H9 (cell line): ENCODE results near the gene PODXL2. TPM values are rescaled to one million over a fixed set of nuclear protein-coding genes. Genes with fewer than 3 reads are reported as not detected.

Source experiments
- DNase-seq: peaks from one replicate; pipeline ENCODE4 v3.0.0-alpha.2; 2017
- H2AFZ ChIP-seq: one replicate; pipeline ENCODE4 v1.6.1; 2013; ENCODE audit warnings: mild to moderate bottlenecking, low read length, control low read depth, moderate library complexity
- H2AK5ac ChIP-seq: 2 replicates; pipeline ENCODE4 v1.6.1; 2013; ENCODE audit warnings: low read length, control low read depth, mixed read lengths; ENCODE audit not compliant: insufficient read length
- H2BK120ac ChIP-seq: one replicate; pipeline ENCODE4 v1.6.1; 2013; ENCODE audit warnings: low read depth, mild to moderate bottlenecking, low read length, control low read depth, inconsistent platforms; ENCODE audit not compliant: poor library complexity, severe bottlenecking
- H2BK12ac ChIP-seq: 2 replicates; pipeline ENCODE4 v1.6.1; 2013; ENCODE audit warnings: low read length, control low read depth, mixed read lengths, low read depth; ENCODE audit not compliant: insufficient read length
- H2BK15ac ChIP-seq: 2 replicates; pipeline ENCODE4 v1.6.1; 2013; ENCODE audit warnings: low read depth, low read length, control low read depth
- H2BK20ac ChIP-seq: one replicate; pipeline ENCODE4 v1.6.1; 2013; ENCODE audit warnings: low read depth, mild to moderate bottlenecking, low read length, control low read depth, inconsistent platforms; ENCODE audit not compliant: poor library complexity, severe bottlenecking
- H2BK5ac ChIP-seq: 2 replicates; pipeline ENCODE4 v1.6.1; 2013; ENCODE audit warnings: low read length, control low read depth, mixed read lengths; ENCODE audit not compliant: insufficient read length
- H3K14ac ChIP-seq: 2 replicates; pipeline ENCODE4 v1.6.1; 2013; ENCODE audit warnings: low read length, control low read depth; ENCODE audit not compliant: insufficient read depth
- H3K18ac ChIP-seq: 2 replicates; pipeline ENCODE4 v1.6.1; 2013; ENCODE audit warnings: low read depth, mild to moderate bottlenecking, mixed read lengths, low read length, control low read depth; ENCODE audit not compliant: insufficient read length
- H3K23ac ChIP-seq: 2 replicates; pipeline ENCODE4 v1.6.1; 2013; ENCODE audit warnings: low read length, control low read depth, mixed read lengths, low read depth; ENCODE audit not compliant: insufficient read length
- H3K23me2 ChIP-seq: 2 replicates; pipeline ENCODE4 v1.6.1; 2013; ENCODE audit warnings: low read depth, mild to moderate bottlenecking, mixed read lengths, low read length, control low read depth; ENCODE audit not compliant: insufficient read length, poor library complexity, severe bottlenecking
- H3K27ac ChIP-seq: 2 replicates; pipeline ENCODE4 v1.5.1; 2013; ENCODE audit warnings: low read length, control low read depth, mixed read lengths, low read depth; ENCODE audit not compliant: insufficient read length
- H3K27me3 ChIP-seq: 2 replicates; pipeline ENCODE4 v1.6.1; 2013; ENCODE audit warnings: low read length, control low read depth, inconsistent platforms; ENCODE audit not compliant: insufficient read depth
- H3K4ac ChIP-seq: 2 replicates; pipeline ENCODE4 v1.6.1; 2013; ENCODE audit warnings: low read depth, mild to moderate bottlenecking, control low read depth, inconsistent platforms, low read length, moderate library complexity
- H3K4me1 ChIP-seq: 2 replicates; pipeline ENCODE4 v1.6.1; 2013; ENCODE audit warnings: low read length, control low read depth, inconsistent platforms; ENCODE audit not compliant: insufficient read depth
- H3K4me2 ChIP-seq: 2 replicates; pipeline ENCODE4 v1.6.1; 2013; ENCODE audit warnings: low read length, control low read depth, mixed read lengths; ENCODE audit not compliant: insufficient read length, insufficient read depth
- H3K56ac ChIP-seq: 2 replicates; pipeline ENCODE4 v1.6.1; 2013; ENCODE audit warnings: low read depth, mild to moderate bottlenecking, mixed read lengths, low read length, control low read depth; ENCODE audit not compliant: insufficient read length
- H3K79me1 ChIP-seq: 2 replicates; pipeline ENCODE4 v1.6.1; 2013; ENCODE audit warnings: low read depth, mild to moderate bottlenecking, moderate library complexity, low read length, control low read depth, inconsistent platforms; ENCODE audit not compliant: insufficient read depth, poor library complexity, severe bottlenecking
- H3K79me2 ChIP-seq: 2 replicates; pipeline ENCODE4 v1.6.1; 2013; ENCODE audit warnings: low read length, control low read depth, inconsistent platforms; ENCODE audit not compliant: insufficient read depth
- H3K9ac ChIP-seq: 2 replicates; pipeline ENCODE4 v1.6.1; 2013; ENCODE audit warnings: low read length, control low read depth, mixed read lengths; ENCODE audit not compliant: insufficient read length; ENCODE audit errors: extremely low read depth
- H3K9me3 ChIP-seq: one replicate; pipeline ENCODE4 v1.6.1; 2013; ENCODE audit warnings: low read depth, low read length, inconsistent platforms; ENCODE audit not compliant: control insufficient read depth
- H3T11ph ChIP-seq: one replicate; pipeline ENCODE4 v1.6.1; 2013; ENCODE audit warnings: mild to moderate bottlenecking, low read length, control low read depth, inconsistent platforms
- H4K20me1 ChIP-seq: one replicate; pipeline ENCODE4 v1.6.1; 2013; ENCODE audit not compliant: control insufficient read depth, insufficient read length, insufficient read depth
- H4K5ac ChIP-seq: 2 replicates; pipeline ENCODE4 v1.6.1; 2013; ENCODE audit warnings: low read depth, mild to moderate bottlenecking, mixed read lengths, low read length, control low read depth; ENCODE audit not compliant: insufficient read length
- H4K8ac ChIP-seq: replicated peaks from 2 replicates; pipeline ENCODE4 v1.6.1; 2013; ENCODE audit warnings: low read length, control low read depth, mixed read lengths, low read depth; ENCODE audit not compliant: insufficient read length
- H4K91ac ChIP-seq: 2 replicates; pipeline ENCODE4 v1.6.1; 2013; ENCODE audit warnings: low read depth, mild to moderate bottlenecking, moderate library complexity, mixed read lengths, low read length, control low read depth; ENCODE audit not compliant: insufficient read length
- H3K27ac Mint-ChIP-seq, 3 experiments: 2 replicates in 2 of 3; 3 replicates in 1 of 3; pipeline ENCODE4 v1.8.0; 2020 to 2021; ENCODE audit warnings: mixed read lengths in 3 of 3, mild to moderate bottlenecking in 1 of 3, moderate library complexity in 1 of 3
- H3K27me3 Mint-ChIP-seq: 2 replicates; pipeline ENCODE4 v1.8.0; 2021; ENCODE audit warnings: low read depth, mild to moderate bottlenecking, moderate library complexity, mixed read lengths
- H3K36me3 Mint-ChIP-seq, 3 experiments: 2 replicates in 2 of 3; 3 replicates in 1 of 3; pipeline ENCODE4 v1.8.0; 2020 to 2021; ENCODE audit warnings: low read depth in 3 of 3, mixed read lengths in 3 of 3; ENCODE audit not compliant: insufficient read depth in 1 of 3
- H3K4me1 Mint-ChIP-seq, 2 experiments: 2 replicates each; pipeline ENCODE4 v1.8.0; 2020; ENCODE audit warnings: mixed read lengths in 2 of 2
- H3K4me3 Mint-ChIP-seq, 2 experiments: 2 replicates in 1 of 2; 3 replicates in 1 of 2; pipeline ENCODE4 v1.8.0; 2020 to 2021; ENCODE audit warnings: mild to moderate bottlenecking in 2 of 2, mixed read lengths in 2 of 2, moderate library complexity in 1 of 2
- H3K9me3 Mint-ChIP-seq, 2 experiments: 2 replicates in 1 of 2; 3 replicates in 1 of 2; pipeline ENCODE4 v1.8.0; 2020; ENCODE audit warnings: mild to moderate bottlenecking in 2 of 2, mixed read lengths in 2 of 2, moderate library complexity in 1 of 2
- CTCF ChIP-seq: fragments of 200-600 bp; sonication (generic); conservative IDR thresholded peaks from 3 replicates; pipeline ENCODE4 v1.8.0; 2021; ENCODE audit warnings: antibody characterized with exemption, mild to moderate bottlenecking
- WGBS: extraction: QIAGEN DNeasy Blood & Tissue Kit; methylation state at CpG from one replicate; pipeline ENCODE4 v1.1.7; 2013; ENCODE audit warnings: missing lambda C conversion rate, low lambda C conversion rate, mixed read lengths; ENCODE audit not compliant: insufficient read length; ENCODE audit errors: extremely low coverage; 5-methylcytosine and 5-hydroxymethylcytosine counted together
- total RNA-seq: library from RNA; stranded (reverse); gene quantifications from 2 replicates; pipeline ENCODE4 v1.2.1, GENCODE V29; 2021

PODXL2 gene
- total RNA-seq, 1 experiment from 2014 or later: 24.6 TPM

- H3K27ac Mint-ChIP-seq: no peak overlapping the region
- Histone ChIP-seq H3K27me3 (no peaks in the 10 kb centered on the region), H3K79me2 (no peaks in the 10 kb centered on the region), H3K9me3 (no peaks in the 10 kb centered on the region), H2BK120ac (no peak overlapping the region), H4K20me1 (no peaks in the 10 kb centered on the region), H3K4me1 (no peaks in the 10 kb centered on the region; the same call in 1 of the 2 replicates), H3K4me2 (no peak overlapping the region), H2BK12ac (no peak overlapping the region), H3K18ac (no peak overlapping the region), H3K9ac (no peak overlapping the region), H2BK20ac (no peak overlapping the region), H2AK5ac (no peak overlapping the region), H3K23me2 (peaks cover 5% of the 10 kb centered on the region), H3K14ac (no peak overlapping the region), H3K4ac (no peak overlapping the region), H3K79me1 (no peaks in the 10 kb centered on the region), H2AFZ (no peak overlapping the region), H2BK15ac (no peak overlapping the region), H2BK5ac (no peak overlapping the region), H3T11ph (no peak overlapping the region), H4K8ac (no peak overlapping the region), H3K56ac (no peak overlapping the region), H3K27ac (no peak overlapping the region), H4K5ac (no peak overlapping the region), H4K91ac (no peak overlapping the region), H3K23ac (no peak overlapping the region)
- H3K9me3 Mint-ChIP-seq: no peaks in the 10 kb centered on the region
- no CpG with 5 or more reads among the region's 8 CpGs for WGBS
- no peak for TF ChIP-seq CTCF
- H3K4me3 Mint-ChIP-seq: no peak overlapping the region
- DNase-seq: peak; percentile 12
- H3K27me3 Mint-ChIP-seq: peaks cover 7% of the 10 kb centered on the region
- peaks cover 14 to 15% of the 10 kb centered on the region in 2 experiments for H3K4me1 Mint-ChIP-seq
- no peaks in the 10 kb centered on the region; a peak in 1 of 7 replicates for H3K36me3 Mint-ChIP-seq
These were observed 49.3 kb downstream of the PODXL2 start for GRCh38 chr3:127678315-127678599.
